GM12878 (cell line): Measurements from ENCODE around the gene ZNF692. TPM values are rescaled to one million over a fixed set of nuclear protein-coding genes. Genes with fewer than 3 reads are reported as not detected.

Source experiments
- BACH1 ChIP-seq: fragments of 450-650 bp; IDR thresholded peaks from 2 replicates; pipeline ENCODE4 v1.6.1; 2017; ENCODE audit warnings: mild to moderate bottlenecking, borderline replicate concordance
- CBX3 ChIP-seq: fragments of 200-600 bp; sonication (generic); IDR thresholded peaks from 2 replicates; pipeline ENCODE4 v1.6.1; 2016; ENCODE audit warnings: low read depth, borderline replicate concordance
- CREB1 ChIP-seq: IDR thresholded peaks from 2 replicates; pipeline ENCODE4 v1.6.1; 2012; ENCODE audit warnings: low read depth, mild to moderate bottlenecking, inconsistent platforms
- CUX1 ChIP-seq: IDR thresholded peaks from 2 replicates; pipeline ENCODE4 v1.6.1; 2012; ENCODE audit warnings: improper control_type of control experiment, low read depth, low read length; ENCODE audit not compliant: insufficient replicate concordance
- DPF2 ChIP-seq: fragments of 450-650 bp; IDR thresholded peaks from 2 replicates; pipeline ENCODE4 v1.6.1; 2017; ENCODE audit warnings: mild to moderate bottlenecking
- ELK1 ChIP-seq: IDR thresholded peaks from 2 replicates; pipeline ENCODE4 v1.6.1; 2012; ENCODE audit warnings: low read depth, low read length, improper control_type of control experiment
- ESRRA ChIP-seq: IDR thresholded peaks from 2 replicates; pipeline ENCODE4 v1.6.1; 2012; ENCODE audit warnings: mild to moderate bottlenecking, low read length, improper control_type of control experiment
- FOXK2 ChIP-seq: fragments of 450-650 bp; IDR thresholded peaks from 2 replicates; pipeline ENCODE4 v1.6.1; 2017; ENCODE audit warnings: mild to moderate bottlenecking, moderate library complexity
- HDAC2 ChIP-seq: fragments of 200-600 bp; sonication (generic); IDR thresholded peaks from 2 replicates; pipeline ENCODE4 v1.6.1; 2017
- HSF1 ChIP-seq: fragments of 150-350 bp; IDR thresholded peaks from 2 replicates; pipeline ENCODE4 v1.6.1; 2014; ENCODE audit warnings: mild to moderate bottlenecking, low read depth, low read length
- IKZF1 ChIP-seq: fragments of 450-650 bp; conservative IDR thresholded peaks from 2 replicates; pipeline ENCODE4 v1.6.1; 2017; ENCODE audit warnings: antibody characterized with exemption, mild to moderate bottlenecking
- IRF3 ChIP-seq: fragments of 450-650 bp; IDR thresholded peaks from 2 replicates; pipeline ENCODE4 v1.6.1; 2014; ENCODE audit warnings: mild to moderate bottlenecking
- JUNB ChIP-seq: IDR thresholded peaks from 2 replicates; pipeline ENCODE4 v1.6.1; 2016; ENCODE audit warnings: antibody characterized with exemption, mild to moderate bottlenecking
- MYB ChIP-seq: fragments of 150-350 bp; IDR thresholded peaks from 2 replicates; pipeline ENCODE4 v1.6.1; 2014; ENCODE audit warnings: mild to moderate bottlenecking, low read depth, low read length, borderline replicate concordance
- NR2C2 ChIP-seq: IDR thresholded peaks from 2 replicates; pipeline ENCODE4 v1.6.1; 2011; ENCODE audit warnings: borderline replicate concordance, low read depth; ENCODE audit not compliant: control insufficient read depth, insufficient read length
- RBBP5 ChIP-seq: fragments of 200-600 bp; sonication (generic); conservative IDR thresholded peaks from 2 replicates; pipeline ENCODE4 v1.6.1; 2016
- STAT1 ChIP-seq: fragments of 450-650 bp; conservative IDR thresholded peaks from 2 replicates; pipeline ENCODE4 v1.6.1; 2014; ENCODE audit warnings: antibody characterized with exemption, mild to moderate bottlenecking
- STAT3 ChIP-seq: IDR thresholded peaks from 2 replicates; pipeline ENCODE4 v1.6.1; 2011; ENCODE audit warnings: low read depth, low read length, improper control_type of control experiment
- TCF7 ChIP-seq: IDR thresholded peaks from 2 replicates; pipeline ENCODE4 v1.6.1; 2014; ENCODE audit warnings: antibody characterized with exemption, borderline replicate concordance
- WRNIP1 ChIP-seq: IDR thresholded peaks from 2 replicates; pipeline ENCODE4 v1.6.1; 2011; ENCODE audit warnings: low read depth, low read length, improper control_type of control experiment, borderline replicate concordance
- ZNF274 ChIP-seq: IDR thresholded peaks from one replicate; pipeline ENCODE4 v1.8.0; 2011; ENCODE audit not compliant: insufficient read length, insufficient read depth
- ZSCAN29 ChIP-seq: fragments of 450-650 bp; IDR thresholded peaks from 2 replicates; pipeline ENCODE4 v1.6.1; 2017; ENCODE audit warnings: mild to moderate bottlenecking, moderate library complexity
- polyA plus RNA-seq, 11 experiments: library from polyadenylated mRNA; depleted of rRNA in 4 of 11; unstranded in 6 of 11; stranded (reverse) in 5 of 11; fragments of >200 nt; fragmentation: Nextera tagmentation in 4 of 11; fragmentation: Illumina TruSeq in 1 of 11; extraction: Ambion mirVana in 4 of 11; extraction: Trizol in 1 of 11; gene quantifications; 1 replicate in 1 of 11; 2 replicates in 10 of 11; pipeline versions ENCODE4 v1.2.1 to v1.2.3, GENCODE V29; 2011 to 2016; ENCODE audit warnings: inconsistent platforms in 2 of 11, missing spikeins in 2 of 11, low read depth in 1 of 11
- total RNA-seq, 4 experiments: library from RNA; depleted of rRNA in 3 of 4; stranded (reverse); fragments of >200 nt in 3 of 4; fragmentation: Illumina TruSeq in 1 of 4; extraction: Trizol in 1 of 4; gene quantifications; 2 replicates each; pipeline versions ENCODE4 v1.2.1 to v1.2.3, GENCODE V29; 2013 to 2021

Gene ZNF692
- total and polyA plus RNA-seq, 10 of the 15 experiments (the other 5 are each of a cell fraction or from before 2014, with no cell fraction given), result 5.3 to 76.6 (median 36.9) TPM

- TF ChIP-seq CUX1 (no peak), HSF1 (no peak), IKZF1 (peak; percentile 67), HDAC2 (no peak), ZSCAN29 (no peak), ELK1 (no peak), RBBP5 (no peak), WRNIP1 (no peak), IRF3 (no peak), STAT3 (no peak), CBX3 (no peak), DPF2 (no peak), ZNF274 (no peak), NR2C2 (no peak), TCF7 (no peak), CREB1 (no peak), MYB (no peak), JUNB (no peak), STAT1 (no peak), BACH1 (no peak), FOXK2 (no peak), ESRRA (0 out of 2 replicates have a peak, but pooled peaks have one; percentile 32)
Observed at GRCh38 chr1:248807067-248807737, 51.7 kb downstream of the ZNF692 start (continued).
